Upper lobe of right lung (tissue), 1 donor: ENCODE data around the gene TRIM25. TPM values are rescaled to one million over a fixed set of nuclear protein-coding genes. Genes with fewer than 3 reads are reported as not detected.
A peak's percentile ranks its signal among the peaks of the same experiment; 100 is the strongest.

Experiments used
- ATAC-seq: fragments of 200-7000 bp; cut with Tn5 transposase; one replicate; pipeline ENCODE4 v1.9.1; 2020; ENCODE audit warnings: mild to moderate bottlenecking, moderate library complexity
- DNase-seq: peaks from one replicate; pipeline ENCODE4 v3.0.0-alpha.2; 2020
- H3K27ac ChIP-seq: fragments of 200-600 bp; one replicate; pipeline ENCODE4 v1.8.0; 2022
- H3K27me3 ChIP-seq: fragments of 200-600 bp; one replicate; pipeline ENCODE4 v1.8.0; 2022; ENCODE audit warnings: mild to moderate bottlenecking
- H3K36me3 ChIP-seq: fragments of 200-600 bp; one replicate; pipeline ENCODE4 v1.8.0; 2022
- H3K4me1 ChIP-seq: fragments of 200-600 bp; one replicate; pipeline ENCODE4 v1.8.0; 2022
- H3K4me3 ChIP-seq: fragments of 200-600 bp; one replicate; pipeline ENCODE4 v1.8.0; 2022; ENCODE audit warnings: mild to moderate bottlenecking
- H3K9me3 ChIP-seq: fragments of 200-600 bp; one replicate; pipeline ENCODE4 v1.8.0; 2022
- CTCF ChIP-seq: fragments of 200-600 bp; IDR thresholded peaks from one replicate; pipeline ENCODE4 v1.8.0; 2022; ENCODE audit warnings: antibody characterized with exemption
- intact Hi-C: fragments of 100-400 bp; cut with DNase I; formaldehyde crosslinking; loops from one replicate; pipeline ENCODE4 v1.11.0; 2022
- total RNA-seq: library from RNA; stranded (reverse); fragmentation: NEBNext Ultra II Directional; extraction: Animal tissue kit (Norgen Biotek cat#: 25700); gene quantifications from one replicate; pipeline ENCODE4 v1.2.1, GENCODE V29; 2021
- donor health status: DM: no; HTN: yes; CAD: no; lungs with severe emphysema.

The TRIM25 gene
- total RNA-seq, 1 donor from 2014 or later, result 89.3 TPM

GRCh38 chr17:56908001-56908542 is 5.8 kb downstream of the TRIM25 start:
- Histone ChIP-seq H3K36me3 (peaks cover 62% of the 10 kb centered on the region), H3K4me3 (no peak overlapping the region), H3K27me3 (no peaks in the 10 kb centered on the region), H3K27ac (peak overlapping the region; percentile 97), H3K9me3 (no peaks in the 10 kb centered on the region), H3K4me1 (peaks cover 45% of the 10 kb centered on the region)
- TF ChIP-seq CTCF, result no peak
- DNase-seq (peak; percentile 83), ATAC-seq (peak; percentile 77)
- intact Hi-C loops, result no loop called here

- no peak overlapping the region for H3K4me3 ChIP-seq
- peaks cover 99% of the 10 kb centered on the region for H3K36me3 ChIP-seq
- intact Hi-C loops, result no loop called here
Observed at GRCh38 chr17:56903560-56903959, 10.3 kb downstream of the TRIM25 start.

GRCh38 chr17:56902348-56902747 is 11.5 kb downstream of the TRIM25 start:
- H3K4me3 ChIP-seq, result no peak overlapping the region
- no peaks in the 10 kb centered on the region for H3K27me3 ChIP-seq
- peaks cover 99% of the 10 kb centered on the region for H3K36me3 ChIP-seq
- ATAC-seq (no peak), DNase-seq (no peak)
- TF ChIP-seq CTCF, result no peak
- intact Hi-C loops, result no loop called here
- H3K9me3 ChIP-seq, result no peaks in the 10 kb centered on the region
- peaks cover 2% of the 10 kb centered on the region for H3K4me1 ChIP-seq
- no peak overlapping the region for H3K27ac ChIP-seq

More at GRCh38 chr17:56903560-56903959, 10.3 kb downstream of the TRIM25 start:
- H3K27ac ChIP-seq, result no peak overlapping the region
- TF ChIP-seq CTCF, result no peak
- H3K4me1 ChIP-seq, result peaks cover 13% of the 10 kb centered on the region
- ATAC-seq (no peak), DNase-seq (no peak)
- H3K9me3 ChIP-seq, result no peaks in the 10 kb centered on the region
- no peaks in the 10 kb centered on the region for H3K27me3 ChIP-seq

GRCh38 chr17:56899403-56899802 is 14.4 kb downstream of the TRIM25 start:
- Histone ChIP-seq H3K36me3 (peaks cover 99% of the 10 kb centered on the region), H3K4me3 (no peak overlapping the region), H3K4me1 (no peaks in the 10 kb centered on the region), H3K27ac (no peak overlapping the region), H3K9me3 (no peaks in the 10 kb centered on the region), H3K27me3 (no peaks in the 10 kb centered on the region)
- ATAC-seq (no peak), DNase-seq (no peak)
- no peak for TF ChIP-seq CTCF
- intact Hi-C loops, result no loop called here

GRCh38 chr17:56898874-56899273 is 15.0 kb downstream of the TRIM25 start:
- intact Hi-C loops, result no loop called here
- ATAC-seq (peak; percentile 26), DNase-seq (no peak)
- H3K27ac ChIP-seq, result no peak overlapping the region
- H3K4me3 ChIP-seq, result no peak overlapping the region
- no peak for TF ChIP-seq CTCF
- H3K36me3 ChIP-seq, result peaks cover 99% of the 10 kb centered on the region
- no peaks in the 10 kb centered on the region for H3K27me3 ChIP-seq
- no peaks in the 10 kb centered on the region for H3K4me1 ChIP-seq
- no peaks in the 10 kb centered on the region for H3K9me3 ChIP-seq
